Activated T-cell treated with anti-CD3 and anti-CD28 coated beads for 1 hour (primary cell): ENCODE data around the gene ARID2.

Experiments used
- DNase-seq: peaks from one replicate; pipeline ENCODE4 v3.0.0-alpha.2; 2020; ENCODE audit warnings: low read depth

ARID2 gene, protein sequence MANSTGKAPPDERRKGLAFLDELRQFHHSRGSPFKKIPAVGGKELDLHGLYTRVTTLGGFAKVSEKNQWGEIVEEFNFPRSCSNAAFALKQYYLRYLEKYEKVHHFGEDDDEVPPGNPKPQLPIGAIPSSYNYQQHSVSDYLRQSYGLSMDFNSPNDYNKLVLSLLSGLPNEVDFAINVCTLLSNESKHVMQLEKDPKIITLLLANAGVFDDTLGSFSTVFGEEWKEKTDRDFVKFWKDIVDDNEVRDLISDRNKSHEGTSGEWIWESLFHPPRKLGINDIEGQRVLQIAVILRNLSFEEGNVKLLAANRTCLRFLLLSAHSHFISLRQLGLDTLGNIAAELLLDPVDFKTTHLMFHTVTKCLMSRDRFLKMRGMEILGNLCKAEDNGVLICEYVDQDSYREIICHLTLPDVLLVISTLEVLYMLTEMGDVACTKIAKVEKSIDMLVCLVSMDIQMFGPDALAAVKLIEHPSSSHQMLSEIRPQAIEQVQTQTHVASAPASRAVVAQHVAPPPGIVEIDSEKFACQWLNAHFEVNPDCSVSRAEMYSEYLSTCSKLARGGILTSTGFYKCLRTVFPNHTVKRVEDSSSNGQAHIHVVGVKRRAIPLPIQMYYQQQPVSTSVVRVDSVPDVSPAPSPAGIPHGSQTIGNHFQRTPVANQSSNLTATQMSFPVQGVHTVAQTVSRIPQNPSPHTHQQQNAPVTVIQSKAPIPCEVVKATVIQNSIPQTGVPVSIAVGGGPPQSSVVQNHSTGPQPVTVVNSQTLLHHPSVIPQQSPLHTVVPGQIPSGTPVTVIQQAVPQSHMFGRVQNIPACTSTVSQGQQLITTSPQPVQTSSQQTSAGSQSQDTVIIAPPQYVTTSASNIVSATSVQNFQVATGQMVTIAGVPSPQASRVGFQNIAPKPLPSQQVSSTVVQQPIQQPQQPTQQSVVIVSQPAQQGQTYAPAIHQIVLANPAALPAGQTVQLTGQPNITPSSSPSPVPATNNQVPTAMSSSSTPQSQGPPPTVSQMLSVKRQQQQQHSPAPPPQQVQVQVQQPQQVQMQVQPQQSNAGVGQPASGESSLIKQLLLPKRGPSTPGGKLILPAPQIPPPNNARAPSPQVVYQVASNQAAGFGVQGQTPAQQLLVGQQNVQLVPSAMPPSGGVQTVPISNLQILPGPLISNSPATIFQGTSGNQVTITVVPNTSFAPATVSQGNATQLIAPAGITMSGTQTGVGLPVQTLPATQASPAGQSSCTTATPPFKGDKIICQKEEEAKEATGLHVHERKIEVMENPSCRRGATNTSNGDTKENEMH (N-terminal part only)

GRCh38 chr12:45729233-45730083 lies at the start of gene ARID2:
Gene ARID2 (plus strand): TSS chr12:45729706. CDS start chr12:45729837, 131 bp downstream.
- DNase-seq, result peak; percentile 52

- DNase-seq, result no peak
These were observed 49.1 kb upstream of the ARID2 start for GRCh38 chr12:45680362-45680761.

- no peak for DNase-seq
These were observed 48.0 kb upstream of the ARID2 start for GRCh38 chr12:45681465-45681864.

DNA sequence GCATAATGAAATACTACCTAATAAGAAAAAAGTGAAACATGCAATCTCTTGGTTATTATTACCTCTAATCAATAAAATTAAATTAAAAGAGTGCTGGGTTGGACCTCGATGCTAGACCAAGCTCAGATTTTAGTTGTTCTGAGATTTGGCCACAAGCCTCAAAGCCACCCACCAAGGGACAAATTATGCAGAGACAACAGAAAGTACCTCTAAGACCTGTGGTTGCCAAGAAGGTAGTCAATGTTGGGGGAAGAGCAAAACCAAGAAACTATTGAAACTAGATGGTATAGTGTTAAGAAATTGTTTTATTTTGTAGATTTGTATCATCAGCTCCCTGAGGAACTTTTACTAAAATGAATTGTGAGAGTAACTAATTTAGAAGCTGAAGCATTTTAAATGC lies 43.8 kb upstream of the ARID2 start:
- DNase-seq, result no peak

GRCh38 chr12:45687081-45688015 lies 42.2 kb upstream of the ARID2 start:
- DNase-seq, result no peak

GRCh38 chr12:45688183-45688582 lies 41.3 kb upstream of the ARID2 start:
- DNase-seq, result no peak

- no peak for DNase-seq
These were observed 34.5 kb upstream of the ARID2 start for GRCh38 chr12:45695035-45695434.

DNA sequence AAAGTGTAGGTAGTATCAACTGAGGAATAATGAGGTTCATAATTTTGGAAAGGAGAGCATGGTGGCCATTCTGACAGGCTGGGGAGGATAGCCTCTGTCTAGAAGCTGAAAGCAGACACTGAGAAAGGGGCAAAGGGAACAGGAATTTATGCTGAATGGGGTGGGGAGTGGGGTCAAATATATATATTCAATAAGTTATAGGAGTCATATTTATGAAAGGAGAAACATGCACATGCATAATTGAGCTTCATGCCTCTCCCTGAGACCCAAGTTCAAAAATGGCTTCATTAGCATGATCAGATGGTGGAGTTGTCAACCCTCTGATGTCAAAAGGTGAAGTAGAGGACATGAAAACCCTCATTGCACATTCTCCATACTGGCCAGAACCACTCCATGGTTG lies 33.9 kb upstream of the ARID2 start:
- DNase-seq, result no peak

- no peak for DNase-seq
These were observed 33.5 kb upstream of the ARID2 start for GRCh38 chr12:45696049-45696448.

- DNase-seq, result no peak
These were observed 32.1 kb upstream of the ARID2 start for GRCh38 chr12:45697371-45697770.

DNA sequence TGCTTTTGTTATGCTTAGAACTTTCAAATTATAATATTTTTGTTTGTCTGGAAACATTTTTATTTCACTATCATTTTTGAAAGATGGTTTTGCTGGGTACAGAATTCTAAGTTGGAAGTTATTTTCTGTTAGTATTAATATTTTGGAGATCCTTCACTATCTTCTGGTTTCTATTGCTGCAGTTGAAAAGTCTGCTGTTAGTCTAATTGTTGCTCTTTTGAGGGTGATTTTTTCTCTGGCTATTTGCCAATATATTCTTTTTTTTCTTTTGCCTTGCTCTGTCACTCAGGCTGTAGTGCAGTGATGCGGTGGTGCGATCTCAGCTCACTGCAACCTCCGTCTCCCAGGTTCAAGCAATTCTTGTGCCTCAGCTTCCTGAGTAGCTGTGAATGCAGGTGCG lies 28.2 kb upstream of the ARID2 start:
- no peak for DNase-seq

GRCh38 chr12:45703942-45704341 lies 25.6 kb upstream of the ARID2 start:
- DNase-seq, result no peak

GRCh38 chr12:45704968-45705367 lies 24.5 kb upstream of the ARID2 start:
- no peak for DNase-seq

DNA sequence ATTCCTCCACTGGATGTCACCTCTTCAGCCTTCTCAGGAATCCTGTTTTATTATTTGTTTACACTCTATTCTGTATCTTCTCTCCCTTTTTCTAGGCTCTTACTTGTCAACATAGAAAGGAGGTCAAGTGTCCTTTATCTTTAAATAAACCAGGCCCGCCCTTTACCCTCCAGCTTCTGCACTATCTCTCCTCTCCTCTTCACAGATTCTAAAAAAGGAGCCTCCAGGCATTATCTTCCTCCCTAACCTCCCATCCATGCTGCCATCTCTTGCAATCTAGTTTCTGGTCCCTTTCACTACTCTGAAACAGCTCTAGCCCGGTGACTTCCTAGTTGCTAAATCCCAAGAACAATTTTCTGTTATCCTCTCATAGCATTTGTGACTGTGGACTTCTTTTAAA lies 24.1 kb upstream of the ARID2 start:
- DNase-seq, result no peak

- DNase-seq, result no peak
These were observed 22.2 kb upstream of the ARID2 start for GRCh38 chr12:45707241-45707857.

- no peak for DNase-seq
These were observed 21.1 kb upstream of the ARID2 start for GRCh38 chr12:45708363-45708762.

- DNase-seq, result no peak
These were observed 20.6 kb upstream of the ARID2 start for GRCh38 chr12:45708901-45709300.

- DNase-seq, result no peak
These were observed 17.2 kb upstream of the ARID2 start for GRCh38 chr12:45712319-45712718.

DNA sequence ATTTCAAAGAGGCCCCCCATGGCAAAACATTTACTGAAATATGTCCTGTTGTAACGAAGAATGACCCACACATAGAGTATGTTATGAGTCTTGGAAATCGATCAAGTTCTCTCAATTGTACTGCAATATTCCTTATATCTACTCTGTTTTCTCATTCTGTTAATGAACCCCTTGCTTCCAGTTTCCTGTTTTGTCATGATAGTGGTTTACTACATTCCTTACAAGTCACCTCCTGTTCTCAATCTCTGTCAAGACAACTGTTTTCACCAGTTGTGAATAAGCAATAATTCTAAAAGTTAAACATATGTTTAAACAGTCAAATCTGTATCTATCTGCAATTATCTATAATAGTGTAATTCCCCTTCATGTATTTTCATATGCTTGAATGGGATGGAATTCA lies 16.4 kb upstream of the ARID2 start:
- DNase-seq, result no peak

GRCh38 chr12:45718306-45718705 lies 11.2 kb upstream of the ARID2 start:
- no peak for DNase-seq
